Peyer's patch (tissue), 4 donors: ENCODE results near the gene BARX2.

Experiments
- CTCF ChIP-seq, 6 experiments: fragments of 450-650 bp in 4 of 6; fragments of 200-600 bp in 2 of 6; sonication (generic) in 1 of 6; IDR thresholded peaks; one replicate each; pipeline ENCODE4 v1.5.1; 2017 to 2019; ENCODE audit warnings: antibody characterized with exemption in 6 of 6, mild to moderate bottlenecking in 3 of 6, moderate library complexity in 1 of 6
- POLR2A ChIP-seq, 2 donors: fragments of 450-650 bp; IDR thresholded peaks; one replicate each; pipeline ENCODE4 v1.5.1; 2017; ENCODE audit warnings: antibody characterized with exemption in 2 of 2, mild to moderate bottlenecking in 2 of 2, moderate library complexity in 2 of 2

DNA sequence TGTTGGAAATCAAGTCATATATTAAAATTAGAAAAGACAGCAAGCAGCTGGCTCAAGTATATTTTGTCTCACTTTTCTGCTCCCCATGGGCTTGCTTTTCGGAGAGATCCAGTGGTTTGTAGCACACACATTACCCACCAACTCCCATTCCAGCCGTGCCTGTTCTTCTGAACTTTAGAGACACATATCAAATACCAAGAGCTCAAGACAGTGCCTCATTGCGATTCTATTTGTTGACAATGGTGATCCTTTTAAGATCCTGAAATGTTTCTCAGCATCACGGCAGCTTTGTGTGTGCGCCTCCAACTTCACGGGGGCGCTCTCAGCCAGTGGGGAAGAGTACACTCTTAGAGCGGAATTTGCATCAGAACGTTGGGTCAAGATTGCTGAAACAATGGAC, 52.9 kb downstream of the BARX2 start:
- TF ChIP-seq CTCF (IDR thresholded peaks at IDR 0.05) (no peak), POLR2A (IDR thresholded peaks at IDR 0.05) (no peak)
